DMS153 treated with DMSO at 0.1 percent for 48 hours (cell line): ENCODE results near the gene SERPINE3.

Experiments
- DNase-seq: peaks from one replicate; lab custom pipeline; 2025; ENCODE audit not compliant: unreplicated experiment; lab: John Stamatoyannopoulos, UW

Gene SERPINE3

DNA sequence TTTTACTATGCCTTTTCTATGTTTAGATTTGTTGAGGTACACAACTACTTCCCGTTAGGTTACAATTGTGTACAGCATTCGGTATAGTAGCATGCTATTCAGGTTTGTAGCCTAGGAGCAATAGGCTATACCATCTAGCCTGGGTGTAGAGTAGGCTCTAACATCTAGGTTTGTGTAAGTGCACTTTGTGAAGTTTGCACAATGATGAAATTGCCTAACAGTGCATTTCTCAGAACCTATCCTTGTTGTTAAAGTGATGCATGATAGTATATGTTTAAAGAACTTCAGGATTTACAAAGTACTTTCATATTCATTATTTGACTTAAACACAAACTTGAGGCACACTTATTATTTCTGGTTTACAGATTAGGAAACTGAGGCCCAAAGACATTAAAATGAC lies 11.5 kb upstream of the SERPINE3 start:
- no peak for DNase-seq

DNA sequence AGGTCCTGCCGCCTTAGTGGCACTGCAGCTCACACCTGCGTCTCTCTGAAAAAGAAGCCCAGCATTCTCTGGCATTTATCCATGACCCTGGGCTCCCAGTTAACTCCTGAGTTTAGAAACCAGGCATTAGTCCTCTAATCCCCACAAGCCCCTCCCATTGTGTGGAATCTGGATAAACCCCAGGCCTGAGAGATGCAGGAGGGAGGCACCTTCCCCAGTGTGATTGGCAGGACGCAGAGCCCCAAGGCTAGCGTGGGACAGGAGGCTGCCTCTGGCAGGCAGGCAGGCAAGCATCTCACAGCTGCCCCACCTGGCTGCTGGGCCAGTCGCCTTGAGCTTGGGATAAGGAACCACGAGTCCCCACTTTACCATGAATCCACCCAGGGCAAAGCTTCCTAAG lies 11.0 kb upstream of the SERPINE3 start:
- no peak for DNase-seq

DNA sequence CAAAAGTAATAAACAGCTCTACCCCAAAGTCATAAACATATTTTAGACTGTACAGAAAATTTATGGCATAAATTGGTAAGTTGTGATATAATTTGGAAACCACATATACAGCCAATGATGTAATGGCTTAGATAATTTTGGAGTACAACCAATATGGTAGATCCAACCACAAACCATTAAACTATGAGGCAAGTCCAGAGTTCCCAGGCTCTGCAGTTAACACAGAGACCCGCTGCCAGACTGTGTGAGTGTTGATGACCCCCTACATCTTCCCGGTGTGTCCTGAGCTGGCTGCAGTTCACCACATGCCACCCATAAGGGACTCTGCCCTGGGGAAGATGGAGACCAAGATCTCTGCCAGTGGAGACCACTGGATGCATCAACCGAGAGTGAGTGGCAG lies 9.9 kb upstream of the SERPINE3 start:
- DNase-seq: no peak

DNA sequence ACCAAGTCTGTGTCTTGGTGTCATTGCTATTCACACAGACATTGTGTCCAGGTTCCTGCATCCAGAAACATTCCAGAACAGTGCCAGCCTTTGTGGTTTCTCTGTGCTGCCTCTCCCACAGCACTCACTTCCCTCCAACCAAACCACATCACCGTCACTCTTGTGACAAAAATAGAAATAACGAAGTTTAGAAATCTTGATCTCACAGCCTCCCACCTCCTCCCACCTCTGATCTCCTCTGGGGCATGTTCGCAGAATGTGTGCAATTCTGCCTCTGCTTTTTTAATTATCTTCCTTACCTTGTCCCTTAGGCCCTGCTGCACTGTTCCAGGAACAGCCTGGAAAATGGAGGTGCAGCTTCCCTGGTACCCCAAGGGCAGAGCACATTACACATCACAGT lies 8.7 kb upstream of the SERPINE3 start:
- no peak for DNase-seq

DNA sequence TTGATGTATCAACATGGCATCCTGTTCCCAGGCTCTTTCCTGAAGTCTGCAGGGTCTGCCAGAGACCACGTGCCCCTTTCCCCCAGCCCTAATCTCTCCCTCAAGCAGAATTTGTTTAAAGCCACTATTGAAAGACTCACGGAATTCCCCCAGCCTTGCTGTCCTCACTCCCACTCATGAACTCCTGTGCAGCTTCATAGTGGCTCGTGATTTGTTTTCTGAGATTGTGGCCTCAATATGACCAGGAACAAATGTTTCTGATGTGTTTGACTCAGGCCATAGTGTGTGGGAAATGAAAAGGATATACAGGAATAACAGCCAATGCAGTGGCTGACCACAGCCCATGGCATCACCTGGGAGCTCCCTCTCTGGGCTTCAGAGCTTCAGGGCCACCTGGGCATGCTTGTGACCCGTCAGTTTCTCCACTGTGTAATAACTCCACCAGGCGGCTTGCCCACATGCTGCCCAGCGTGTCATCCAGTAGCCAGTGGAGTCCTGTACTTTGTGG lies 8.1 kb upstream of the SERPINE3 start:
- no peak for DNase-seq

DNA sequence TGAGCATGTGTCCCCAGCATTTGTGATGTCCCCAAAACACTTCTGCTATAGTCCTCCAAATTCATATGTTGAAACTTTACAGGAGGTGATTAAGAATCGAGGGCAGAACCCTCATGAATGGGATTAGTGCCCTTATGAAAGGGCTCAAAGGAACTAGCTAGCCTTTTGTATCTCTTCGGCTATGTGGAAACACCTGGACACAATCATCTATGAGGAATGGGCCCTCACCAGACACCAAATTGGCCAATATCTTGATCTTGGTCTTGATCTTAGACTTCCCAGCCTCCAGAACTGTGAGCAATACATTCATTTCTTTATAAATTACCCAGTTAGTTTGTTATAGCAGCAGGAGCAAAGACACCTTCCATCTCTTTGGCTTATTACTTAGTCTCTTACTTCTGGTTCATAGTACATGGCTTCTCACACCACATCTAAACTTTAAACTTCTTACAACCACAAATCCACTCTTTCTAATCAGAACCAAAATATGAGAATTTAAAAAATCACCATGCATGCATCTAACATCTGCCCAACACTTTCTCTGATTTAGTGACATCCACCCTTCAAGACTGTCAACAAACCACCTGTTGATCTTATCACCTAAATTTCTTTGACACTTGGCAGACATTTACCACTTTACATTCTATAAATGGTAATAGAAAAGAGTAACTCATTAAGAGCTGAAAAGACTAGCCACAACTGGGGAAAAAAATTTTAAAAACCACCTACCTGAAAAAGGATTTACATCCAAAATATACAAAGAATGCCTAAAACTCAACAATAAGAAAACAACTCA lies 6.7 kb upstream of the SERPINE3 start:
- no peak for DNase-seq

DNA sequence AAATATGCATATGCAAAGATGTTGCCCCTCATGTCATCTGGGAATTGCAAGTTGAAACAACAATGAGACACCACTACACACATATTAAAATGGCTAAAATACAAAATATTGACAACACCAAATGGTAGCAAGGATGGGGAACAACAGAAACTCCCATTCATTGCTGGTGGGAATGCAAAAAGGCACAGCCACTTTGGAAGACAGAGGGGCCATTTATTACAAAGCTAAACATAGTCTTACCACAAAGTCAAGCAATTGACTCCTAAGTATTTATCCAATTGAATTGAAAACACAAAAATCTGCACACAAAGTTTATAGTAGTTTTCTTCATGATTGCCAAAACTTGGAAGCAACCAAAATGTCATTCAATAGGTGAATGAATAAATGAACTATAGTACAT lies 6.1 kb upstream of the SERPINE3 start:
- DNase-seq: no peak

DNA sequence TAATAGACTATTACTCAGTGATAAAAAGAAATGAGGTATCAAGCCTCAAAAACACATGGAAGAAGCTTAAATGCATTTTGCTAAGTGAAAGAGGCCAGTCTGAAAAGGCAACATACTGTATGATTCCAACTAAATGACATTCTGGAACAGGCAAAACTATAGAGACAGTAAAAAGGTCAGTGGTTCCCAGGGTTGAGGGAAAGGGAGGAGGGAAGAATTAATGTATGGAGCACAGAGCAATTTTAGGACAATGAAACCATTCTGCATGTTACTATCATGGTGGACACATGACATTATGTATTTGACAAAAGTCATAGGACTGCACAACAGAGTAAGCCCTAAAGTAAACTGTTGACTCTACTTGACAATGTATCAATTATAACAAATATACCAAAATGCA lies 5.7 kb upstream of the SERPINE3 start:
- no peak for DNase-seq

DNA sequence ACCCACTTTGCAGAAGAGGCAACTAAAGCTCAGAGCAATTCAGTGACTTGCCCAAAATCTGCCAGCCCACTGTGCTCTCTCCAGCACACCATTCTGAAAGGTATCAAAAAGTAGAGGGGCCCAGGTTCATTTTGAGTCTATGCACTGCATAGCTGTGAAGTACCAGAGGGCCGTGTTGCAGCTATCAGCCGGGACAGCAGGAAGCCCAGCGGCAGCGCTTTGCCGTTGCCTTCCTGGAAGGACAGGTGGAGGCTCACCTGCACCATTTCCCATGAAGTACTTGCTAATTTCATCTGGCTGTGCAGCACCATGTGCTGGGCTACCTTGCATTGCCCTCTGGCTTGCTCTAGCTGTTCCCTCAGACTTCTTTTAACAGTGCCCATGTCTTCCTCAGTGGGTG lies 2.7 kb upstream of the SERPINE3 start:
- no peak for DNase-seq

DNA sequence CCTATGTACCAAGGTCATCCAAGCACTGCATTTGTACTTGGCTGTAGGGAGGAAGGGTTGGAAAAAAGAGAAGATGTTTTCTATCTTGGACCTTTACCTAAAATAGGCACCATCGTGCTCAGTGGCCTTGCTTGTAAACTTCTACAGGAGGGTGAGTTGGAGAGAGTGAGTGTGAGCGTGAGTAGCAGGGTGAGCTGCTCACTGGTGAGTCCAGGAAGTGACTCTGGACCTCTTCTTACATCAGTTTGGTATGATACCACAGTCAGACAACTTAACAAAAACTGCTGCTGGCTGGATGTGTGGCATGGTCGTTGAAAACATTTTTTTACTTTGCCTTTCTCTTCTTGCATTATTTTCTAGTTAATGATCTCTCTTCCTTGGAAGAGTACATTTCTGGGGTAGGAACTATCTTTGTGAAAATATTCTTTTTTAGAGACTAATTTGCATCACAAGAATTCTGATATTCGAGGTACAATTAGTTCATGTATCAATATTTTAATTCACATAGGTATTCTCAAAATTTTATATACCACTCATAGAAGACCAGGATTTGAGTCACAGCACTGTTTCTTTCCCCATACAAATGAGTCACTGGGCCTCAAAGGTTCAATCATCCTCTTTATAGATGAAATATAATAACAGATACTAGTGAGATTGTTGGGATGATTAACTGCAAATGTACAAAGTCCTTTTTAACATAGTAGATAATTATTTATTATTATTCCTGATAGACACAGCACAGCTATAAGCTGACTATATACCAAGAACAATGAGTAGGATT lies 651 bp downstream of the SERPINE3 start:
- DNase-seq: no peak

DNA sequence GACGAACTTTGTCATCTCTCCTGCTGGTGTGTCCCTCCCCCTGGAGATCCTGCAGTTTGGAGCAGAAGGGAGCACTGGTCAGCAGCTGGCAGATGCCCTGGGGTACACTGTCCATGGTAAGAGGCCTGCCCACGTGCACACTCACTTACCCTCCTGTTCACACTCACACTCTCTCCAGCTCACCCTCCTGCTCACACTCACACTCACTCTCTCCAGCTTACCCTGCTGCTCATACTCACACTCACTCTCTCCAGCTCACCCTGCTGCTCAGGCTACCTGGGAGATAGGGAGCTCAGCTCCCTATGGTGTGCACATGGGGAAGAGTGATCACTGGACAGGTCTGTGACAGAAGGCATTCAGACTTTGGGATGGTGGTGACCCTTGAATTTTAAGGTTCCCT lies 1.7 kb downstream of the SERPINE3 start:
- DNase-seq: no peak

DNA sequence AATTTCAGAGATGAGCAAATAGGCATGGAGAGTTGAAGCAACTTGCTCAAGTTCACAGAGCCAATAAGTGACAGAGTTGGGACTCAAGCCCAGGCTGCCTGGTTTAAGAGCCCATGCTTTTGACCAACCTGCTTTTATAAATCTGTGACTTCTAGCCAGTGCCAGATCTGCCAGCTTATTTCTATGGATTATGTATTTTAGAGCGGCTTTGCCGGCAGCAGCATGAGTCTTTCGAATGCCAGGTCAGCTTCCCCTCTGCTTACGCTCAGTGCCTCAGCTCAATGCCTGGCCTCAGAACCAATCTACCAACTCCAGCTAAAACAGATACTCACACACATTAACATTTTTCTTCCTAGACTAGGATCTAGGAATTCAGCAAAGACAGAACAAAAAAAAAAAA lies 2.3 kb downstream of the SERPINE3 start:
- no peak for DNase-seq

DNA sequence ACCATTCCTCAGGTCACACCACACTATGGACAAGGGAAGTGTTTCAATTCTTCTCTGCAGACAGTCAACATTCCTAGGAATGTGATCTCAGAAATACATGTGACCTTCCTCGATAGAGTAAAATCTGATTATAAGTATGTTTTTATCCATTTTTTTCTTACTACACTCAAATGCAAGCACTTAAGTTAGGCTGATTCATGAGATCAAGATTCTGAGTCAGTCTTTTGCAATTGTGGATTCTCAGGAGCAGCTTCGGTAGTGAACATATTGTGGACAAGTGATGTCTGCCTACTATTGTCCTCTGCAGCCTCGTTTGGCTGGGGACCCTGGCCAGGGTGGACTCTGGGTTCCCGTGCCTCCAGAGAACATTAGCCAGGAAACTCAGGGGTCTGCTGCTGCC lies 3.2 kb downstream of the SERPINE3 start:
- no peak for DNase-seq

DNA sequence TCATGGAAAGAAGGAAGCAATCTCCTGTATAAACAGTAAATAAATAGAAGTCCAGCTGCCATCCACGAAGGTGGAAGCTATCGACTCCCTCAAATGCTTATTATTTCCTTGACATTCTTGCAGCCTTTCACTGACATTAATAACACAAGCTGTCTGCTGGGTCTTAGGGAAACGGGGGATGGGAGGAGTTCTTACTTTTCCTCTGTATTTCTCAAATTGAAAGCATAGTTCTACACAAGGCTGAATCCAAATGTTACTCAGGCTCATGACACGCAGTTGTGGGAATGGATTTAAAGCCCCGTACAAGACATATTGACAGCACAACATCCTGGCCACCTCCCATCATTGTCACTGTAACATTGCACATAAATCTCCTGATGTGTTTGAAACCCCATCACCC lies 4.0 kb downstream of the SERPINE3 start:
- no peak for DNase-seq

DNA sequence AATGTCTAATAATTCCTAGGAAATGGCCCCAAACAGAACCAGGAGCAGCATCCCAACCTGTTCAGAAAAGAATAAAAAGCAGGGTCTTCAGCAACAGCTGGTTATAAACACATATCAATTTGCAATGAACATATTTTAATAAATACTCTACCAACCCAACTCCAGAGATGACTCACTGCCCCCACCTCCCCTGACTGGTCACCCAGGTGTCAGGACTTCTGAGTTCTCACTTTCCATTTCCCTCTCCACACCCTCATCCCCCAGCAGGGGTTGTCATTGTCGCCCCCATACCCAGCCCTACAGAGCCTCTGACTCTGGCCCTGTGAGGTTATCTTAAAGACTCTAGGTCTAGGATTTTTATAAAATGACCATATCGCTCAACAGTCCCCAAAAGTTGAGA lies 6.9 kb downstream of the SERPINE3 start:
- no peak for DNase-seq

DNA sequence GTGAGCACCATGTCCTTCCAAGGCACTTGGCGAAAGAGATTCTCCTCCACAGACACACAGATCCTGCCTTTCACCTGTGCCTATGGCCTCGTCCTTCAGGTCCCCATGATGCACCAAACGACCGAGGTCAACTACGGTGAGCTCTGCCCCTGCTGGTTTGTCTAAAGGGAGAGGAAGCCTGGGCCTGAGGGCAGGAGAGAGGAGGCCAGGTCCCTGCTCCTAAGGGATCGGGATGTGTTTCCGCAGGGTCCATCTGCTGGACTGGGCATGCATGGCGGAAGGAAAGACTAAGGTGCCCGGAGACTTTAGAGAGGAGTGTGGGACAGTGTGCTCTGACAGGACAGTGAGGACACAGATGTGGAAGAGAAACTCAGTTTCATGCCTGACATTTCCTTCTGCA lies 7.6 kb downstream of the SERPINE3 start:
- no peak for DNase-seq

DNA sequence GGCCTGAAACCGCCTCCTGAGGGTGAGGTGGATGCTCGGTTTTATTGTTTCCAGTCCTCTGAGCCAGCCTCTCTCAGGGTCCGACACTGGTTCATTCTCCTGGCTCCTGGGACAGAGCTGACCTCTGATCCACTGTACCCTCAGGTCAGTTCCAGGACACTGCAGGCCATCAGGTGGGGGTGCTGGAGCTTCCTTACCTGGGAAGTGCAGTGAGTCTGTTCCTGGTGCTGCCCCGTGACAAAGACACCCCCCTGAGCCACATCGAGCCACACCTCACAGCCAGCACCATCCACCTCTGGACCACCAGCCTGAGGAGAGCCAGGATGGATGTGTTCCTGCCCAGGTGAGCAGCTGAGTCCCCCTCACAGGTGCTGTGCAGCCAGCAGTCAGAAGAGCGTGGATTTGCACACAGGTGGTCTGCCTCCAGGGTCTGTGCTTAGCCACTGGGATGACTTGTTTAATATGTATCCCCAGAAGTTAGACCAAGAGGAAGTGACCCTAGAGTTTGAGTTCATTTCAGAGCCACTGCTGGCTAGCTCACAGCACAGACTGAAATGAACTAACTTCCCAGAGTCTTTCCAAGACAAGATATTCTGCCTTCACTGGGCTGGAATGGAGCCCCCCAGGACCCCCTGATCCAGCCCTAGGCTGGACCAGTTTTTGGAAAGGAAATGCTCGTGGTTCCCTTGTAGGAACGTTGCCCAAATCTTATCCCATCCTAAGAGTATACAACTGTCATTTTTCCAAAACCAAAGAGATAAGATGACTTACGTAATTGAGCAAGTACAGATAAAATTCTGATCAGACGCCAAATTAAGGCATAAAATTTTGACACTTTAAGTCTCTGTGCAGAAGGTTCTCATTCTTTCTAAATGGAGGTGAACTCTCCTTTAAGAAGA lies 8.8 kb downstream of the SERPINE3 start:
- DNase-seq: no peak

DNA sequence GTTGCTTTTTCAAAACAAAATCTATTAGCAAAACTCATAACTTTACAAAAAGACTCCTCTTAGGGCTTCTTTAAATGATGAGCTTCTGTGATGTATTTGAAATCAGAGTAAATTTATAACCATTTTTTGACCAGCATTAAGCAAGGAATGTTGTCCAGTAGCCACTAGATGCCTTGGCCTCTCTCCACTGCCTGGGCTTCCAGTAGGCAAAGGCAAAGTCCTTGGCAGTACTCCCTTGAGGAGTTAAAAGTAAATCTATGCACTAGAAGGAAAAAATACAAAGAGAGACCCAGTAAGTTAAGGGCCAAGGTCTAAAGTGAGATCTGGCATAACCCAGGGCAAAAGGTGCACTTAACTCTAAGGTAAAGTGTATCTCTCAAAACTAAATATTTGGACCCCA lies 9.5 kb downstream of the SERPINE3 start:
- DNase-seq: no peak

DNA sequence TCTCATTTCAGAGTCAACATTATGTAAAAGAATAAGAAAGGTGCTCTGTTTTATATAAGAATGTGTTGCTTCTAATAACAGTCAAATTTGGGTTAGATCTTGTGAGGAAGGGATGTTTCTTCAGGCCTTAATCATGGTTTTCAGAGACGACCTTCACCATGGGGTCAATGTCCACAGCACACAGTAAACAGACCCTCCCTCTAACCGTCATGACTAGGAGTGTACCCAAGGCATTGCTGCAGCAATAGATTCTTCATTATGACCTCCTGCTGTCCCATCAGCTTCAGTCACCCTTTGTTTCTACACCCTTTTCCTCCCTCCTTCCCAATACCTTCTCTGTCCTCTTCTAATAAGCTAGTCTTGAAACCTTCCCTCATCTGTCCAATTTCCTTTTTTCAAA lies 15.7 kb downstream of the SERPINE3 start:
- DNase-seq: no peak

DNA sequence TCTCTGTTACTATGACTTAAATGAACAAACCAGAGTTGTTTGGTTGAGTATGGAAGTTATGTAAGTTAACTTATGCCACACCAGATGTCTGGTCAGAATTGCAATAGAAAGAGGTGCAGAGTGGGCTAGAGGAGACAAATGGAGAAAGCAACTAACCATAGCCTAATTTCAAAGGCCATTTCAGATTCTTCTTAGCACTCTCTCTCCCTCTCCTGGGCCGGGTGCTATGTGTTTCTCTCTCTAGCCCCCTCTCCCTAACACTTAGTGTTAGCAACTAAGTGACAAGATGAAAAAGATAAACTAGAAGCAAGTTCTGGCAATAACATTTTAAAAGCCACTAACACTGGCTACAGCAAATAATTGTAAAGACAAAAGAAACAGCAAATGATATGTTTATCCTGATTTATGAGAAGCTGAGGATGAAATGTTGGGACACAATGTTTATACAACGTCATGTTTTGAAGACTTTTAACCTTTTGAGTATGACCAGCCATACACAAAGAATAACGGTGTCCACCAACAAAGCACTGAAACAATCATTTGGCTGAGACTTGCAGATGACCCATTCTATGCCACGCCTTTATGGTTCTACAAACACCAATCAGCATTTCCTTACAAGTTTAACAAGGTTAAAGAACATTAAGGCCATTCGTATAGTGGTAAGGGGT lies 18.6 kb downstream of the SERPINE3 start:
- DNase-seq: no peak

DNA sequence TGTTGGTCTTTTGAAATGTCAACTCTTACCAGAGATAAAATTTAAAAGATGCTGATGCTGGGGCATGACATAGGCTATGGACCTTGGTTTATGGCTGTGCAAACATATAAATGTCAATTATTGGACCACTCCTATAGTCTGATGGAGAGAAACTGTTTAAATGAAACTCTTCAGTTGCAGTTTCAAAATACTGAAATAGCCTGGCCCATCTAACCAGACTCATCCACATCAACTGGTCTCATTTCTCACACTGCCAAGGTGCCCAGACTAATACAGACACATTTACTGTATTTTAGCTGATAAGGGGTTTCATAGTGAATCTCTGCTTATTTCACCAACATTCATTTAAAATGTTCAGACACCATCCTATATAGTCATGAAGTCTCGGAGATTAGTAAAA lies 19.9 kb downstream of the SERPINE3 start:
- no peak for DNase-seq
